Neural cell (in vitro differentiated cells): ENCODE measurements around the gene WBP11.

ENCODE experiments used
- EP300 ChIP-seq: fragments of 450-650 bp; conservative IDR thresholded peaks from 2 replicates; pipeline ENCODE4 v1.6.1; 2014; ENCODE audit warnings: antibody characterized with exemption, mild to moderate bottlenecking, moderate library complexity; ENCODE audit not compliant: poor library complexity, severe bottlenecking
- EZH2 ChIP-seq: fragments of 200-600, 300-800 bp; shearing (Covaris generic), sonication (generic); IDR thresholded peaks from 2 replicates; pipeline ENCODE4 v1.6.1; 2014; ENCODE audit warnings: antibody characterized with exemption, low read length, borderline replicate concordance, mild to moderate bottlenecking; ENCODE audit not compliant: insufficient read depth, poor library complexity, severe bottlenecking
- MXI1 ChIP-seq: fragments of 450-650 bp; conservative IDR thresholded peaks from 2 replicates; pipeline ENCODE4 v1.6.1; 2014; ENCODE audit warnings: antibody characterized with exemption, mild to moderate bottlenecking; ENCODE audit not compliant: poor library complexity, severe bottlenecking
- POLR2AphosphoS5 ChIP-seq: IDR thresholded peaks from 2 replicates; pipeline ENCODE4 v1.6.1; 2012
- RAD21 ChIP-seq: fragments of 450-650 bp; conservative IDR thresholded peaks from 2 replicates; pipeline ENCODE4 v1.6.1; 2014; ENCODE audit warnings: antibody characterized with exemption, mild to moderate bottlenecking, moderate library complexity
- TAF1 ChIP-seq: IDR thresholded peaks from 2 replicates; pipeline ENCODE4 v1.6.1; 2012; ENCODE audit warnings: low read depth
- TF ChIP-seq, protein P1 (sequence below): fragments of 450-650 bp; IDR thresholded peaks from 2 replicates; pipeline ENCODE4 v1.5.1; 2014; ENCODE audit warnings: antibody characterized with exemption, mild to moderate bottlenecking, moderate library complexity; ENCODE audit not compliant: poor library complexity, severe bottlenecking

DNA sequence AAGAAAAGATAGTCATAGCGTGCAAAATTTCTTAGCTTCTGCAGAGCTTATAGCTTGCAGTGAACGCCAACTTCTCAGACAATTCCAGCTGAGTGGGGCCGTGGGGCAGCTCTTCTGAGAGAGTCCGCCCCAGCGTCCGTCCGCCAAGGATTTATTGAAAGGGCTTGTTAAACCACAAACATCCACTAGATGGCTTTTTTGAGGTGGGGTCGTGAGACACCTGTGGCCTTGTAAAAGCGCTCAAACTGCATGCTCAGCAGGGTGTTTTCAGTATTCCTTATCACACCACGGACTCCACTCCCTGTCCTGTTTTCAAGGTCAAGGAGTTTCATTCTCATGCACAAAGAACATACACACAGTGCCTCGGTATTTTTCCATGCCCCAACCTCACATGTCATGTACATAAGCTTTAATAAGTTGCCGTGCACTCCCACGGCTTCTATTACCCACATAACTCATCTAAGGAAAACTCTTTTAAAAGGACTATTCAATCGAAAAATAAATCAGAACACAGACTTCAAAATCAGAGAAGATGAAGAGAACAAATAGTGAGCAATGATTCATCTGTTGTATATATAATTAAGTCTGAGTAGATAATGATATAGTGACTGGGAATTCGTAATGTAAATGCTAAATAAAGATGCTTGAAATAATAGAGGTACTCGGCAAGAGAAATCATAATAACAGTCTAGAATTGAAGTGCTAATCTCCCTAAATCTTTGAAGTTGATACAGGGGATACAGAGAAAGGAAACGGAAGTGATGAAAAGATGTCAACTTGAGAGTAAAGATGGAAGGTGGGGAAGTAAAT lies 46.7 kb downstream of the WBP11 start:
- TF ChIP-seq EP300 (no peak), EZH2 (no peak), RAD21 (no peak), MXI1 (no peak), TAF1 (no peak), POLR2AphosphoS5 (no peak)
- TF ChIP-seq, protein P1, sequence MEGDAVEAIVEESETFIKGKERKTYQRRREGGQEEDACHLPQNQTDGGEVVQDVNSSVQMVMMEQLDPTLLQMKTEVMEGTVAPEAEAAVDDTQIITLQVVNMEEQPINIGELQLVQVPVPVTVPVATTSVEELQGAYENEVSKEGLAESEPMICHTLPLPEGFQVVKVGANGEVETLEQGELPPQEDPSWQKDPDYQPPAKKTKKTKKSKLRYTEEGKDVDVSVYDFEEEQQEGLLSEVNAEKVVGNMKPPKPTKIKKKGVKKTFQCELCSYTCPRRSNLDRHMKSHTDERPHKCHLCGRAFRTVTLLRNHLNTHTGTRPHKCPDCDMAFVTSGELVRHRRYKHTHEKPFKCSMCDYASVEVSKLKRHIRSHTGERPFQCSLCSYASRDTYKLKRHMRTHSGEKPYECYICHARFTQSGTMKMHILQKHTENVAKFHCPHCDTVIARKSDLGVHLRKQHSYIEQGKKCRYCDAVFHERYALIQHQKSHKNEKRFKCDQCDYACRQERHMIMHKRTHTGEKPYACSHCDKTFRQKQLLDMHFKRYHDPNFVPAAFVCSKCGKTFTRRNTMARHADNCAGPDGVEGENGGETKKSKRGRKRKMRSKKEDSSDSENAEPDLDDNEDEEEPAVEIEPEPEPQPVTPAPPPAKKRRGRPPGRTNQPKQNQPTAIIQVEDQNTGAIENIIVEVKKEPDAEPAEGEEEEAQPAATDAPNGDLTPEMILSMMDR: no peak
